ENCODE measurements around the gene TUBA8. TPM values are rescaled to one million over a fixed set of nuclear protein-coding genes. Genes with fewer than 3 reads are reported as not detected.
"Not testable (repeated sequence)": the region's sequence is repeated elsewhere in the genome, so short reads cannot be mapped to it uniquely, and the experiment has no call there.

The TUBA8 gene
- polyA plus RNA-seq, 3 donors from 2014 or later, result 2.2 to 2.9 TPM; not detected in 1

- Mint-ChIP-seq H3K27me3 (ENCODE audit: low read depth in 3 of 3) (peaks cover under 1 to 16% (median 2%) of the 10 kb centered on the region in 3 donors), H3K4me3 (no peak overlapping the region), H3K27ac (no peak overlapping the region), H3K36me3 (peaks cover 18 to 37% (median 18%) of the 10 kb centered on the region in 3 donors), H3K9me3 (peaks cover 0 to 6% (median 0%) of the 10 kb centered on the region in 6 donors), H3K4me1 (peaks cover 4 to 5% of the 10 kb centered on the region in 2 donors)
- DNase-seq, result no peak
Measured at GRCh38 chr22:18104566-18104965, 6.0 kb upstream of the TUBA8 start.

- peaks cover 2 to 23% (median 3%) of the 10 kb centered on the region in 3 donors for H3K27me3 Mint-ChIP-seq (ENCODE audit: low read depth in 3 of 3)
- H3K4me1 Mint-ChIP-seq, result peaks cover 11 to 15% of the 10 kb centered on the region in 2 donors
- H3K27ac Mint-ChIP-seq, DNase-seq, H3K4me3 Mint-ChIP-seq, H3K9me3 Mint-ChIP-seq: not testable (repeated sequence)
- peaks cover 18 to 37% (median 18%) of the 10 kb centered on the region in 3 donors for H3K36me3 Mint-ChIP-seq
Measured at GRCh38 chr22:18105981-18106380, 4.6 kb upstream of the TUBA8 start.

GRCh38 chr22:18106550-18107341, 3.9 kb upstream of the TUBA8 start:
- not testable (repeated sequence) for H3K27ac Mint-ChIP-seq, DNase-seq, H3K9me3 Mint-ChIP-seq, H3K4me3 Mint-ChIP-seq
- H3K4me1 Mint-ChIP-seq, result peaks cover 11 to 15% of the 10 kb centered on the region in 2 donors
- peaks cover 12 to 31% (median 17%) of the 10 kb centered on the region in 3 donors for H3K36me3 Mint-ChIP-seq
- peaks cover 2 to 23% (median 5%) of the 10 kb centered on the region in 3 donors for H3K27me3 Mint-ChIP-seq (ENCODE audit: low read depth in 3 of 3)

GRCh38 chr22:18108187-18108586, 2.4 kb upstream of the TUBA8 start:
- DNase-seq, result no peak
- Mint-ChIP-seq H3K27me3 (ENCODE audit: low read depth in 3 of 3) (peaks cover 2 to 20% (median 6%) of the 10 kb centered on the region in 3 donors), H3K36me3 (peaks cover 10 to 26% (median 14%) of the 10 kb centered on the region in 3 donors), H3K9me3 (peaks cover 0 to 6% (median 0%) of the 10 kb centered on the region in 6 donors), H3K4me1 (peaks cover 15 to 25% of the 10 kb centered on the region in 2 donors), H3K27ac (no peak overlapping the region), H3K4me3 (no peak overlapping the region)

GRCh38 chr22:18109410-18110193, 1.0 kb upstream of the TUBA8 start:
- Mint-ChIP-seq H3K36me3 (peaks cover 8 to 16% (median 12%) of the 10 kb centered on the region in 3 donors), H3K27ac (no peak overlapping the region)

GRCh38 chr22:18110954-18111758, 547 bp downstream of the TUBA8 start:
- DNase-seq, result no peak
- H3K27me3 Mint-ChIP-seq (ENCODE audit: low read depth in 3 of 3), result peaks cover 2 to 13% (median 6%) of the 10 kb centered on the region in 3 donors
- no peak overlapping the region for H3K27ac Mint-ChIP-seq
- H3K4me1 Mint-ChIP-seq, result peaks cover 29 to 47% of the 10 kb centered on the region in 2 donors
- H3K4me3 Mint-ChIP-seq, result peak overlapping the region in 4 of 5 donors; percentile 50 to 68 (median 56)
- peaks cover 0 to 2% (median 0%) of the 10 kb centered on the region in 6 donors for H3K9me3 Mint-ChIP-seq
- peaks cover 3 to 7% (median 4%) of the 10 kb centered on the region in 3 donors for H3K36me3 Mint-ChIP-seq

More at GRCh38 chr22:18109410-18110193, 1.0 kb upstream of the TUBA8 start:
- peaks cover 27 to 39% of the 10 kb centered on the region in 2 donors for H3K4me1 Mint-ChIP-seq
- peak overlapping the region; percentile 40 to 82 (median 64) for H3K4me3 Mint-ChIP-seq
- H3K27me3 Mint-ChIP-seq (ENCODE audit: low read depth in 3 of 3), result peaks cover 2 to 17% (median 6%) of the 10 kb centered on the region in 3 donors
- DNase-seq, result no peak
- H3K9me3 Mint-ChIP-seq, result peaks cover 0 to 6% (median 0%) of the 10 kb centered on the region in 6 donors

GRCh38 chr22:18111759-18112330, 1.2 kb downstream of the TUBA8 start:
- peaks cover 2 to 13% (median 6%) of the 10 kb centered on the region in 3 donors for H3K27me3 Mint-ChIP-seq (ENCODE audit: low read depth in 3 of 3)
- no peak for DNase-seq
- peaks cover 0 to 7% (median 3%) of the 10 kb centered on the region in 3 donors for H3K36me3 Mint-ChIP-seq
- H3K9me3 Mint-ChIP-seq, result no peaks in the 10 kb centered on the region
- no peak overlapping the region for H3K27ac Mint-ChIP-seq
- peak overlapping the region in 2 of 5 donors; percentile 29 to 40 for H3K4me3 Mint-ChIP-seq
- H3K4me1 Mint-ChIP-seq, result peaks cover 29 to 47% of the 10 kb centered on the region in 2 donors

- peak overlapping the region in 1 of 5 donors; percentile 72 for H3K4me3 Mint-ChIP-seq
- peaks cover 29 to 47% of the 10 kb centered on the region in 2 donors for H3K4me1 Mint-ChIP-seq
- H3K36me3 Mint-ChIP-seq, result peaks cover 0 to 3% (median 0%) of the 10 kb centered on the region in 3 donors
- no peak for DNase-seq
- H3K27me3 Mint-ChIP-seq (ENCODE audit: low read depth in 3 of 3), result peaks cover 2 to 13% (median 6%) of the 10 kb centered on the region in 3 donors
- no peaks in the 10 kb centered on the region for H3K9me3 Mint-ChIP-seq
- H3K27ac Mint-ChIP-seq, result no peak overlapping the region
Measured at GRCh38 chr22:18112440-18112839, 1.8 kb downstream of the TUBA8 start.

- no peaks in the 10 kb centered on the region for H3K36me3 Mint-ChIP-seq
- H3K4me3 Mint-ChIP-seq, result peak overlapping the region; percentile 24 to 81 (median 72)
- H3K4me1 Mint-ChIP-seq, result peaks cover 33 to 54% of the 10 kb centered on the region in 2 donors
- peak in 2 of 3 donors; percentile 6 to 7 for DNase-seq
- peaks cover 2 to 8% (median 7%) of the 10 kb centered on the region in 3 donors for H3K27me3 Mint-ChIP-seq (ENCODE audit: low read depth in 3 of 3)
- no peaks in the 10 kb centered on the region for H3K9me3 Mint-ChIP-seq
- H3K27ac Mint-ChIP-seq, result peak overlapping the region; percentile 6 to 69 (median 26)
Measured at GRCh38 chr22:18113680-18114394, 3.2 kb downstream of the TUBA8 start.

- H3K4me1 Mint-ChIP-seq, result peaks cover 35 to 57% of the 10 kb centered on the region in 2 donors
- H3K9me3 Mint-ChIP-seq, result no peaks in the 10 kb centered on the region
- H3K27me3 Mint-ChIP-seq (ENCODE audit: low read depth in 3 of 3), result peaks cover 2 to 8% (median 7%) of the 10 kb centered on the region in 3 donors
- peak overlapping the region; percentile 4 to 69 (median 22) for H3K27ac Mint-ChIP-seq
- no peaks in the 10 kb centered on the region for H3K36me3 Mint-ChIP-seq
- peak overlapping the region; percentile 24 to 81 (median 72) for H3K4me3 Mint-ChIP-seq
- DNase-seq, result no peak
Measured at GRCh38 chr22:18114495-18114894, 3.9 kb downstream of the TUBA8 start.

- Mint-ChIP-seq H3K4me3 (no peak overlapping the region), H3K9me3 (no peaks in the 10 kb centered on the region), H3K27ac (peak overlapping the region in 1 of 6 donors; percentile 9), H3K36me3 (no peaks in the 10 kb centered on the region), H3K4me1 (peaks cover 34 to 57% of the 10 kb centered on the region in 2 donors), H3K27me3 (ENCODE audit: low read depth in 3 of 3) (peaks cover 0 to 8% (median 2%) of the 10 kb centered on the region in 3 donors)
- no peak for DNase-seq
Measured at GRCh38 chr22:18114976-18115652, 4.5 kb downstream of the TUBA8 start.

- no peak for DNase-seq
- Mint-ChIP-seq H3K27me3 (ENCODE audit: low read depth in 3 of 3) (peaks cover 0 to 7% (median 0%) of the 10 kb centered on the region in 3 donors), H3K4me1 (peaks cover 34 to 61% of the 10 kb centered on the region in 2 donors), H3K9me3 (no peaks in the 10 kb centered on the region), H3K36me3 (no peaks in the 10 kb centered on the region), H3K27ac (no peak overlapping the region), H3K4me3 (no peak overlapping the region)
Measured at GRCh38 chr22:18115906-18116371, 5.3 kb downstream of the TUBA8 start.
